Stomach (tissue), 9 donors: ENCODE data around the gene LAMB1. TPM values are rescaled to one million over a fixed set of nuclear protein-coding genes. Genes with fewer than 3 reads are reported as not detected.
A peak's percentile ranks its signal among the peaks of the same experiment; 100 is the strongest.

ENCODE experiments used
- DNase-seq, 2 donors: peaks; one replicate each; pipeline versions ENCODE4 v3.0.0 to v3.0.0-alpha.2; 2013 to 2019
- H3K27ac ChIP-seq, 5 donors: fragments of 200-600 bp in 4 of 5; sonication (generic) in 4 of 5; one replicate each; pipeline ENCODE4 v1.5.1; 2013 to 2019; ENCODE audit warnings: mild to moderate bottlenecking in 1 of 5, moderate library complexity in 1 of 5
- H3K27me3 ChIP-seq, 3 donors: fragments of 200-600 bp; sonication (generic); one replicate each; pipeline ENCODE4 v1.5.1; 2017 to 2019; ENCODE audit warnings: mixed run types in 1 of 3
- H3K36me3 ChIP-seq, 4 donors: fragments of 200-600 bp; sonication (generic); 1 replicate in 3 of 4; 2 replicates in 1 of 4; pipeline ENCODE4 v1.5.1; 2016 to 2019
- H3K4me1 ChIP-seq, 4 donors: fragments of 200-600 bp; sonication (generic); one replicate each; pipeline ENCODE4 v1.5.1; 2016 to 2019
- H3K4me3 ChIP-seq, 4 donors: fragments of 200-600 bp; sonication (generic) in 3 of 4; one replicate each; pipeline ENCODE4 v1.5.1; 2016 to 2019; ENCODE audit warnings: mild to moderate bottlenecking in 1 of 4
- H3K9me3 ChIP-seq, 4 donors: fragments of 200-600 bp; sonication (generic); one replicate each; pipeline ENCODE4 v1.5.1; 2016 to 2019
- EP300 ChIP-seq: sonication (generic); formaldehyde crosslinking; IDR thresholded peaks from one replicate; pipeline ENCODE4 v1.6.1; 2017; ENCODE audit warnings: antibody characterized with exemption
- POLR2A ChIP-seq, 4 donors: fragments of 450-650 bp; IDR thresholded peaks; one replicate each; pipeline ENCODE4 v1.6.1; 2016; ENCODE audit warnings: antibody characterized with exemption in 4 of 4, control low read depth in 2 of 4, mild to moderate bottlenecking in 1 of 4, moderate library complexity in 1 of 4
- POLR2AphosphoS5 ChIP-seq, 3 donors: sonication (generic); formaldehyde crosslinking; IDR thresholded peaks; one replicate each; pipeline ENCODE4 v1.6.1; 2016; ENCODE audit warnings: antibody characterized with exemption in 3 of 3
- whole genome bisulfite sequencing, 5 donors: extraction: QIAGEN DNeasy Blood & Tissue Kit in 3 of 5; methylation state at CpG; one replicate each; pipeline versions ENCODE4 v1.1.5 to v1.1.7; 2013 to 2018; 5-methylcytosine and 5-hydroxymethylcytosine counted together
- intact Hi-C: fragments of 100-400 bp; cut with DNase I; formaldehyde crosslinking; loops from one replicate; pipeline ENCODE4 v1.15.1; 2023; ENCODE audit warnings: low total_unique reads
- polyA plus RNA-seq, 3 donors: library from polyadenylated mRNA; stranded (reverse); fragments of 200-250 nt; gene quantifications; one replicate each; pipeline ENCODE4 v1.2.3, GENCODE V29; 2013
- total RNA-seq, 5 donors: library from RNA; depleted of rRNA; stranded (reverse); fragments of >200 nt; gene quantifications; one replicate each; pipeline versions ENCODE4 v1.1.0 to v1.2.3, GENCODE V29; 2014 to 2016
- TF ChIP-seq, protein P1 (sequence below), 7 experiments: fragments of 450-650 bp in 4 of 7; fragments of 200-600 bp in 3 of 7; sonication (generic) in 3 of 7; IDR thresholded peaks; one replicate each; pipeline ENCODE4 v1.5.1; 2016 to 2019; ENCODE audit warnings: antibody characterized with exemption in 7 of 7, control low read depth in 2 of 7, mild to moderate bottlenecking in 1 of 7
- donor health status: healthy with polysubstance abuse.
- donor health status: Bipolar disorder and iron deficiency.
- donor health status: healthy.

LAMB1 gene
- total and polyA plus RNA-seq, 8 donors, result 50.0 to 399 (median 111) TPM

DNA sequence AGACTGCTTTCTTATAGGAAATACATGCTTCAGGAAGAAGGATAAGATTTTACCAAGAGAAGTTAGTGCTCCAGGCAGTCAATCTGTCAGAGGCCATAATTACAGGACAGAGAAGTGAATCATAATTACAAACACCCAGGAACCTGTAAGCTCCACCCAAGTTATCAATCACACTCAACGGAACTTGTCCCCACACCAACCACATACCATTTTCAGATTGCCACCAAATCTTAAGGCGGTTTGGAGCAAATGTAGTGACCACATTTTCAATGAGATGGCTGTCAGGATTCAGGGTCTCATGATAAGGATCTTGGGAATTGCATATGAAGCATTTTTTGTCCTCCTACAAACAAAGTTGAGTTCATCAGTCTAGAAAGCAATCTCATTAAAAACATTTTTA, 4.8 kb downstream of the LAMB1 start:
- no peak for TF ChIP-seq POLR2AphosphoS5 (IDR thresholded peaks at IDR 0.05)
- TF ChIP-seq EP300, result no peak
- no peak for TF ChIP-seq POLR2A (IDR thresholded peaks at IDR 0.05)
- TF ChIP-seq, protein P1, sequence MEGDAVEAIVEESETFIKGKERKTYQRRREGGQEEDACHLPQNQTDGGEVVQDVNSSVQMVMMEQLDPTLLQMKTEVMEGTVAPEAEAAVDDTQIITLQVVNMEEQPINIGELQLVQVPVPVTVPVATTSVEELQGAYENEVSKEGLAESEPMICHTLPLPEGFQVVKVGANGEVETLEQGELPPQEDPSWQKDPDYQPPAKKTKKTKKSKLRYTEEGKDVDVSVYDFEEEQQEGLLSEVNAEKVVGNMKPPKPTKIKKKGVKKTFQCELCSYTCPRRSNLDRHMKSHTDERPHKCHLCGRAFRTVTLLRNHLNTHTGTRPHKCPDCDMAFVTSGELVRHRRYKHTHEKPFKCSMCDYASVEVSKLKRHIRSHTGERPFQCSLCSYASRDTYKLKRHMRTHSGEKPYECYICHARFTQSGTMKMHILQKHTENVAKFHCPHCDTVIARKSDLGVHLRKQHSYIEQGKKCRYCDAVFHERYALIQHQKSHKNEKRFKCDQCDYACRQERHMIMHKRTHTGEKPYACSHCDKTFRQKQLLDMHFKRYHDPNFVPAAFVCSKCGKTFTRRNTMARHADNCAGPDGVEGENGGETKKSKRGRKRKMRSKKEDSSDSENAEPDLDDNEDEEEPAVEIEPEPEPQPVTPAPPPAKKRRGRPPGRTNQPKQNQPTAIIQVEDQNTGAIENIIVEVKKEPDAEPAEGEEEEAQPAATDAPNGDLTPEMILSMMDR (IDR thresholded peaks at IDR 0.05), result no peak
- H3K4me1 ChIP-seq, result peaks cover 27 to 79% (median 58%) of the 10 kb centered on the region in 4 donors
- H3K36me3 ChIP-seq, result peaks cover 4 to 29% (median 15%) of the 10 kb centered on the region in 4 donors
- 64 to 75% (median 70%) methylated on average over 2 of the region's 2 CpGs for WGBS, 5 donors
- no peak for DNase-seq
- no peaks in the 10 kb centered on the region for H3K9me3 ChIP-seq
- intact Hi-C loops, result no loop called here
- no peak overlapping the region for H3K4me3 ChIP-seq
- H3K27ac ChIP-seq, result peak overlapping the region in 3 of 5 donors; percentile 3 to 89 (median 86)
- H3K27me3 ChIP-seq, result peaks cover 0 to 26% (median 11%) of the 10 kb centered on the region in 3 donors

DNA sequence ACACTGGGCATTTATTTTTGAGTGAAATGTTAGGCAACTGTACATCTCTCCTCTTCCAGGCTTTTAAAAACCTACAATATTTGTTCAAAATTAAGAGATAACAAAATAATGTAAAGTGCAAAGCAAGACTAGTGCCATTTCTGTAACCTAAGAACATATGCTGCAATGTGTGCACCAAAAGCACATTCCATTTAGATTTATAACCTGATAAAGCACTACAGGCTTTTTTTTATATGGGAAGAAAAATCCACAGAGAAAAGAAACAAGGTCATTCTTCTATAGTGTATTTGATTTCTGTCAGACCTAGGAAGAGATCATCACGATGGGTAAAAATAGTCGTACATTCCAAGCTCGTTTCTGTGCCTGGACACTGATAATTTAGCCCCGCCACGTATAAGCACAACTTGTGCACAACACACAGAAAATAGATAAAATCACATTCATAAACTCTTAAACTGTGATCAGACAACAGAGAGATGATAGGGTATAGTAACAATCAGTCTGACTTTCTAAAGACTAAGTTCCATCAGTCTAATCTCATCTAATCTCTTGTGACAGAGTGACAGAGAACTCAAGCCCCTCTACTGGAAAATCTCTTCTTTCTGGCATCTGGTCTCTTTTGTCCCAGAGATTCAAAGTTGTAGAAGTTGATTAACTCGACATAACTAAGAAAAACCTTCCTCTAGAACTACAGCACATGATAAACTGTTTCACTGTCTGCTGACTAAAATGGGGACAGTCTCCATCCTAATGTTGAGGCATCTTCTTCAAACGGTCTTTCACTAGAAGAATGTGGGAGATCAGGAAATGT, 6.7 kb downstream of the LAMB1 start:
- intact Hi-C loops, result no loop called here
- no peak overlapping the region for H3K4me3 ChIP-seq
- H3K4me1 ChIP-seq, result peaks cover 11 to 66% (median 47%) of the 10 kb centered on the region in 4 donors

DNA sequence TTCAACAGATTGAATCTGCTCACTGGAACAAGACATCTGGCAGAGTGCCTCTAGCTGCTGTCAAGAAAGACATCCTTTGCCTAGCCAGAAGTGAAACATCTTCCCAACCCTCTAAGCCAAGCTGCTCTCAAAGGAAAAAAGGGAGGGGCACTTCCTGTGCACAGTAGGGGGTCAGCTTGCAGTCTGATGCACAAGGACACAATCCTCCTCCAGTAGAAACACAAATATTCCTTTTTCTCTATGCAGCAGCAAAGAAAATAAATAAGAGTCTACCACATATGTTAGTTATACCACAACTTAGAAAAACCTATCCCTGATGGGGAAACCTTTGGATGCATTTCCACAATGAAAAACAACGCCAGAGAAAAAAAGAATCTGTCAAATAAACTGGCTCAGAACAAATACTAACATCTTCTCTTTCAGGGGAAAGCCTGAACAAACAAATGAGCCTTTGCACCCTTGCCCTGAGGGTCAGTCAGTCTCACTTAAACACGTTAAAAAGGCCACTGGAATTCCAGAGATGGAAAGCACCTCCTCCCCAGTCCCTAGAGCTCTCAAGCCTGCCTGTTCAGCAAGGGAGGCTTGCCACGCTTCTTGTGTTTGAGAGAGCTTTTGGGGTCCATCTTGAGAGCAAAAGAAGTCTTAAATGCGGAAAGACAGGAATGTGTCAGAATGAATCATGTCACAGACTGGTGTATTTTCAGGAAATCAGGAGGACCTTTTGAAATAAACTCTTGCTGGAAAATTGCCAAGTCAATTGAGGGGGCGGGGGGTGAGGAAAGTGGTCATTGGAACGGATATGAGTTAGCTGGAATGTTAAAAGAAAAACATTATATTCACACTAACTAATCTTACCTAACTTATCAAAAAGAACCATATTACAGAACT, 7.5 kb downstream of the LAMB1 start:
- 31 to 38% (median 34%) methylated on average over 6 of the region's 6 CpGs for WGBS, 5 donors
- Histone ChIP-seq H3K4me3 (no peak overlapping the region), H3K9me3 (no peaks in the 10 kb centered on the region), H3K4me1 (peaks cover 8 to 63% (median 45%) of the 10 kb centered on the region in 4 donors), H3K36me3 (peaks cover 7 to 41% (median 26%) of the 10 kb centered on the region in 4 donors), H3K27ac (peak overlapping the region; percentile 18 to 89 (median 65)), H3K27me3 (no peaks in the 10 kb centered on the region)
- peak in 1 of 2 donors; percentile 70 for DNase-seq
- TF ChIP-seq, protein P1 (IDR thresholded peaks at IDR 0.05), result no peak
- no peak for TF ChIP-seq POLR2AphosphoS5 (IDR thresholded peaks at IDR 0.05)
- no peak for TF ChIP-seq EP300
- no peak for TF ChIP-seq POLR2A (IDR thresholded peaks at IDR 0.05)
- intact Hi-C loops, result no loop called here

More for the DNA sequence above, 6.7 kb downstream of the LAMB1 start:
- no peak for TF ChIP-seq EP300
- TF ChIP-seq POLR2AphosphoS5 (IDR thresholded peaks at IDR 0.05), result no peak
- no peak for TF ChIP-seq POLR2A (IDR thresholded peaks at IDR 0.05)
- TF ChIP-seq, protein P1 (IDR thresholded peaks at IDR 0.05), result no peak
- WGBS, 5 donors, result 44 to 60% (median 47%) methylated on average over 7 of the region's 7 CpGs
- H3K9me3 ChIP-seq, result no peaks in the 10 kb centered on the region
- H3K27ac ChIP-seq, result peak overlapping the region in 4 of 5 donors; percentile 18 to 89 (median 67)
- peaks cover 0 to 7% (median 1%) of the 10 kb centered on the region in 3 donors for H3K27me3 ChIP-seq
- peaks cover 7 to 41% (median 26%) of the 10 kb centered on the region in 4 donors for H3K36me3 ChIP-seq
- no peak for DNase-seq

DNA sequence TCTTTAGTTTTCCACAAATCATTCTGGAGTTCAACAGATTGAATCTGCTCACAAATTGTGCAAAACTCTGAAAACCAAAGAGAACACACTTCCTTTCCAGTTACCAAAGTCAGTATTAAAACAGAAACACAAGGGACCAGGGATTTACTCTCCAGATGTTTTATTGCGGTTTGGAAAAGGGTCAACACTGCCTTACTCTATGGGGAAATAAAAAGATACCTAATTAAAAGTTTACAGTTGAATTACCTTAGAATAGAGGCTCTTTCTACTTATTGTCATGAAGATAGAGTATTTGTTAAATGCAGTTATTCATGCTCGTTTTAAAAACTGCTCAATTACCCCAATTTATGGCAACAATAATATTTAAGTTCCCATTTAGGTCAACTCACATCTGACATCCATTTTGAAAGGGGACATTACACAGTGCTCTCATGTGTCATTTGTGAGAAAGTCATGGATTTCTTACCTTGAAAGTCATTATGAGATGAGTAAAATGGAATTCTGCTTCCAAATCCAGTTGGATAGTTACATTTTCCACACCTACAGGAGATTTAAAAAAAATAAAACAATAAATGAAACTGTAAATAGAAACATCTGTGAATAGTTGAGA, 8.4 kb downstream of the LAMB1 start:
- TF ChIP-seq POLR2A (IDR thresholded peaks at IDR 0.05) (no peak), EP300 (no peak), POLR2AphosphoS5 (IDR thresholded peaks at IDR 0.05) (no peak)
- TF ChIP-seq, protein P1 (IDR thresholded peaks at IDR 0.05), result no peak
- DNase-seq, result no peak
- Histone ChIP-seq H3K4me3 (no peak overlapping the region), H3K36me3 (peaks cover 7 to 41% (median 26%) of the 10 kb centered on the region in 4 donors), H3K4me1 (peaks cover 8 to 67% (median 43%) of the 10 kb centered on the region in 4 donors), H3K27ac (peak overlapping the region in 4 of 5 donors; percentile 18 to 89 (median 67)), H3K9me3 (no peaks in the 10 kb centered on the region), H3K27me3 (no peaks in the 10 kb centered on the region)
- WGBS, 5 donors, result 41 to 57% (median 50%) methylated on average over 2 of the region's 2 CpGs
- intact Hi-C loops, result no loop called here
